ENCODE measurements around the gene USP3.

DNA sequence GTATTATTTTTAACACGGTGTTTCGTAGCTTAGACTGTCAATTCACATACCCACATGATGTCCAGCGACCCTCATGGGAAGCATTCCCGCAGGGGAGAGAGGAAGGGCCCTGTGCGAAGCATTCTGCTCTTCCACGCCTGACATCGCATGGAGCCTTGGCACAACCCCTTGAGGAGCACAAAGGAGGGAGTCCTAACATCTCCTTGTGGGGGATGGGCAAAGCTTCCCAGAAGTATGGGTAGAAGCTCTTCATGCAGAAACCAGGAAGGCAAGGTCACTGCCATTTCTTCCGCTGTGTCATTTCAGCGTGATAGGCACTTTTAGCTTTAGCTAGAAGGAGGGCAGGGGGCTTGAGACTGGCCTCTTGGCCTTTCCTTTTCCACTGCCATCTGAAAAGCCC, 28.7 kb upstream of the USP3 start:
- TF ChIP-seq POLR2AphosphoS5 (IDR thresholded peaks at IDR 0.05): no peak
- TF ChIP-seq, protein P1, sequence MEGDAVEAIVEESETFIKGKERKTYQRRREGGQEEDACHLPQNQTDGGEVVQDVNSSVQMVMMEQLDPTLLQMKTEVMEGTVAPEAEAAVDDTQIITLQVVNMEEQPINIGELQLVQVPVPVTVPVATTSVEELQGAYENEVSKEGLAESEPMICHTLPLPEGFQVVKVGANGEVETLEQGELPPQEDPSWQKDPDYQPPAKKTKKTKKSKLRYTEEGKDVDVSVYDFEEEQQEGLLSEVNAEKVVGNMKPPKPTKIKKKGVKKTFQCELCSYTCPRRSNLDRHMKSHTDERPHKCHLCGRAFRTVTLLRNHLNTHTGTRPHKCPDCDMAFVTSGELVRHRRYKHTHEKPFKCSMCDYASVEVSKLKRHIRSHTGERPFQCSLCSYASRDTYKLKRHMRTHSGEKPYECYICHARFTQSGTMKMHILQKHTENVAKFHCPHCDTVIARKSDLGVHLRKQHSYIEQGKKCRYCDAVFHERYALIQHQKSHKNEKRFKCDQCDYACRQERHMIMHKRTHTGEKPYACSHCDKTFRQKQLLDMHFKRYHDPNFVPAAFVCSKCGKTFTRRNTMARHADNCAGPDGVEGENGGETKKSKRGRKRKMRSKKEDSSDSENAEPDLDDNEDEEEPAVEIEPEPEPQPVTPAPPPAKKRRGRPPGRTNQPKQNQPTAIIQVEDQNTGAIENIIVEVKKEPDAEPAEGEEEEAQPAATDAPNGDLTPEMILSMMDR (IDR thresholded peaks at IDR 0.05 in 8 of 11, conservative IDR thresholded peaks at IDR 0.05 in 3 of 11): no peak
